GM13976 (cell line): ENCODE data around the gene CYP2W1.

Experiments used
- DNase-seq: peaks from one replicate; pipeline ENCODE4 v3.0.0; 2012; ENCODE audit warnings: low spot score
- CTCF ChIP-seq: IDR thresholded peaks from 2 replicates; pipeline ENCODE4 v1.5.1; 2012; ENCODE audit warnings: borderline replicate concordance, mild to moderate bottlenecking; ENCODE audit not compliant: insufficient read depth; ENCODE audit errors: extremely low read depth, missing control alignments, control extremely low read depth
- in situ Hi-C: fragments of 300-500 bp; cut with MboI; formaldehyde crosslinking; loops from one replicate; pipeline ENCODE4 v1.12.0; 2022; ENCODE audit warnings: low sequenced_read_pairs, mixed read lengths, inconsistent platforms; ENCODE audit not compliant: unreplicated experiment

CYP2W1 gene

GRCh38 chr7:982511-983003 is 424 bp upstream of the CYP2W1 start:
- DNase-seq = no peak
- in situ Hi-C loops = no loop called here
- TF ChIP-seq CTCF = no peak

- no peak for TF ChIP-seq CTCF
- in situ Hi-C loops = no loop called here
These were observed 663 bp downstream of the CYP2W1 start for GRCh38 chr7:983616-984071.

GRCh38 chr7:984361-985126 is 1.6 kb downstream of the CYP2W1 start:
- DNase-seq = no peak
- in situ Hi-C loops = no loop called here
- TF ChIP-seq CTCF = no peak

More at GRCh38 chr7:983616-984071, 663 bp downstream of the CYP2W1 start:
- DNase-seq = no peak

- no peak for DNase-seq
- in situ Hi-C loops = no loop called here
- TF ChIP-seq CTCF = no peak
These were observed 2.1 kb downstream of the CYP2W1 start for GRCh38 chr7:985127-985416.

GRCh38 chr7:985915-986741 is 3.1 kb downstream of the CYP2W1 start:
- no peak for TF ChIP-seq CTCF
- in situ Hi-C loops = no loop called here
- no peak for DNase-seq

- no peak for TF ChIP-seq CTCF
- in situ Hi-C loops = no loop called here
- DNase-seq = no peak
These were observed 4.1 kb downstream of the CYP2W1 start for GRCh38 chr7:986766-987751.
